HL-60 (cell line): Measurements from ENCODE around the gene DNAL1.

Experiments
- DNase-seq, 2 experiments: peaks; one replicate each; pipeline ENCODE4 v3.0.0-alpha.2; 2010 to 2020; ENCODE audit warnings: low read depth in 1 of 2, low spot score in 1 of 2
- H3K27ac ChIP-seq: fragments of 250-450 bp; sonication (Bioruptor Pico); replicated peaks from 2 replicates; pipeline ENCODE4 v1.5.1; 2020; ENCODE audit warnings: mild to moderate bottlenecking, moderate library complexity
- H3K27me3 ChIP-seq: fragments of 250-450 bp; sonication (Bioruptor Pico); 2 replicates; pipeline ENCODE4 v1.5.1; 2021; ENCODE audit warnings: mild to moderate bottlenecking, moderate library complexity; ENCODE audit not compliant: insufficient read depth, poor library complexity, severe bottlenecking
- H3K4me3 ChIP-seq: replicated peaks from 2 replicates; pipeline ENCODE4 v1.5.1; 2011; ENCODE audit warnings: mild to moderate bottlenecking, control low read depth, low read length; ENCODE audit not compliant: insufficient read depth
- GABPA ChIP-seq: IDR thresholded peaks from 2 replicates; pipeline ENCODE4 v1.6.1; 2012; ENCODE audit warnings: low read depth
- POLR2AphosphoS5 ChIP-seq: IDR thresholded peaks from 2 replicates; pipeline ENCODE4 v1.6.1; 2012; ENCODE audit warnings: low read depth
- SPI1 ChIP-seq: IDR thresholded peaks from 2 replicates; pipeline ENCODE4 v1.6.1; 2012; ENCODE audit warnings: low read depth, mild to moderate bottlenecking, borderline replicate concordance
- TF ChIP-seq, protein P1 (sequence below): IDR thresholded peaks from one replicate; pipeline ENCODE4 v1.5.1; 2011; ENCODE audit warnings: low read length, control low read depth, inconsistent platforms; ENCODE audit not compliant: insufficient read depth
- TF ChIP-seq, protein P2 (sequence below): IDR thresholded peaks from 2 replicates; pipeline ENCODE4 v1.6.1; 2012; ENCODE audit warnings: low read depth; ENCODE audit not compliant: insufficient replicate concordance

The DNAL1 gene

DNA sequence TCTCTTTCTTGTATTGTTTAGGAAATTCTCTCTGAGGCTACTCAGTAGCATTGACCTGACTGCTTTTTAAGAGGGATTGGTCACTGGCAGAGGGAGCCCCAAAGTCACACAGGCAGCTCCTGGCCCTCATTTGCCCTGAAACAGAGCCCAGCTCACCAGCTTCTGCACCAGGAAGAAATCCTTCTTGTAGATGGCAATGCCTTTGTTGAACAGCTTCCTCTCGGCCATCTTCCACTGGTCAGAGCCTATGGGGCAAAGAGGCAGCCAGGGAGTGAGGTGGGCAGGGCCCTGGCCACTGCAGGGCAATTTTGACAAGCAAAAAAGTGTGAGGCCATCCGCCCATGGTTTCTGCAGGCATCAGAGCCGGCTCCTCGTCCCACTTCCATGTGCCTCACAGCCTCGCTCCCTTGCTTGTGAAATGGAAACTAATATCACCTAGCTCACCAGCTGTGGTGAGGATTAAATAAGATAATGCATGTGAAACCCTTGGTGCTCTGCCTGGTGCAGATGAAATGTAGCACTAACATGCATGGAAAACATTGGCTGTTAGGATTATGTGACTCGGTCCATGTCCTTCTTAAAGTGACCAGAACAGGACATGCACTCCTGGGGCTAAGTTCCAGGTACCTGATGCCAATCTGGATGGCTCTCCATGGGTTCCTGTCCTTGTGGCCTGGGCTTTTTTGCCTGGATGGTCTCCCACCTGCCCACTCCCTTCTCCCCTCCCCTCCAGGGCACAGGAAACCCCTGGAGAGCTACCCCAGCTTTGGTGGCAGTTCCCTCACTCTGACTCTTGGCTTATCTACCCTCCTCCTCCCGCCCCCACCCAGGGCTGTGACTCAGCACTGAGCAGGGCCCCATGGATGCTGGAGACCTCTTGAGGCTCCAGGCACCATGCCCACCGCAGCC is 80.6 kb downstream of the DNAL1 start:
- no peak overlapping the region for H3K4me3 ChIP-seq
- H3K27ac ChIP-seq: no peak overlapping the region
- no peaks in the 10 kb centered on the region for H3K27me3 ChIP-seq
- no peak for DNase-seq
- TF ChIP-seq POLR2AphosphoS5 (no peak), SPI1 (no peak), GABPA (no peak)
- TF ChIP-seq, protein P1, sequence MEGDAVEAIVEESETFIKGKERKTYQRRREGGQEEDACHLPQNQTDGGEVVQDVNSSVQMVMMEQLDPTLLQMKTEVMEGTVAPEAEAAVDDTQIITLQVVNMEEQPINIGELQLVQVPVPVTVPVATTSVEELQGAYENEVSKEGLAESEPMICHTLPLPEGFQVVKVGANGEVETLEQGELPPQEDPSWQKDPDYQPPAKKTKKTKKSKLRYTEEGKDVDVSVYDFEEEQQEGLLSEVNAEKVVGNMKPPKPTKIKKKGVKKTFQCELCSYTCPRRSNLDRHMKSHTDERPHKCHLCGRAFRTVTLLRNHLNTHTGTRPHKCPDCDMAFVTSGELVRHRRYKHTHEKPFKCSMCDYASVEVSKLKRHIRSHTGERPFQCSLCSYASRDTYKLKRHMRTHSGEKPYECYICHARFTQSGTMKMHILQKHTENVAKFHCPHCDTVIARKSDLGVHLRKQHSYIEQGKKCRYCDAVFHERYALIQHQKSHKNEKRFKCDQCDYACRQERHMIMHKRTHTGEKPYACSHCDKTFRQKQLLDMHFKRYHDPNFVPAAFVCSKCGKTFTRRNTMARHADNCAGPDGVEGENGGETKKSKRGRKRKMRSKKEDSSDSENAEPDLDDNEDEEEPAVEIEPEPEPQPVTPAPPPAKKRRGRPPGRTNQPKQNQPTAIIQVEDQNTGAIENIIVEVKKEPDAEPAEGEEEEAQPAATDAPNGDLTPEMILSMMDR: no peak
- TF ChIP-seq, protein P2, sequence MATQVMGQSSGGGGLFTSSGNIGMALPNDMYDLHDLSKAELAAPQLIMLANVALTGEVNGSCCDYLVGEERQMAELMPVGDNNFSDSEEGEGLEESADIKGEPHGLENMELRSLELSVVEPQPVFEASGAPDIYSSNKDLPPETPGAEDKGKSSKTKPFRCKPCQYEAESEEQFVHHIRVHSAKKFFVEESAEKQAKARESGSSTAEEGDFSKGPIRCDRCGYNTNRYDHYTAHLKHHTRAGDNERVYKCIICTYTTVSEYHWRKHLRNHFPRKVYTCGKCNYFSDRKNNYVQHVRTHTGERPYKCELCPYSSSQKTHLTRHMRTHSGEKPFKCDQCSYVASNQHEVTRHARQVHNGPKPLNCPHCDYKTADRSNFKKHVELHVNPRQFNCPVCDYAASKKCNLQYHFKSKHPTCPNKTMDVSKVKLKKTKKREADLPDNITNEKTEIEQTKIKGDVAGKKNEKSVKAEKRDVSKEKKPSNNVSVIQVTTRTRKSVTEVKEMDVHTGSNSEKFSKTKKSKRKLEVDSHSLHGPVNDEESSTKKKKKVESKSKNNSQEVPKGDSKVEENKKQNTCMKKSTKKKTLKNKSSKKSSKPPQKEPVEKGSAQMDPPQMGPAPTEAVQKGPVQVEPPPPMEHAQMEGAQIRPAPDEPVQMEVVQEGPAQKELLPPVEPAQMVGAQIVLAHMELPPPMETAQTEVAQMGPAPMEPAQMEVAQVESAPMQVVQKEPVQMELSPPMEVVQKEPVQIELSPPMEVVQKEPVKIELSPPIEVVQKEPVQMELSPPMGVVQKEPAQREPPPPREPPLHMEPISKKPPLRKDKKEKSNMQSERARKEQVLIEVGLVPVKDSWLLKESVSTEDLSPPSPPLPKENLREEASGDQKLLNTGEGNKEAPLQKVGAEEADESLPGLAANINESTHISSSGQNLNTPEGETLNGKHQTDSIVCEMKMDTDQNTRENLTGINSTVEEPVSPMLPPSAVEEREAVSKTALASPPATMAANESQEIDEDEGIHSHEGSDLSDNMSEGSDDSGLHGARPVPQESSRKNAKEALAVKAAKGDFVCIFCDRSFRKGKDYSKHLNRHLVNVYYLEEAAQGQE: no peak

DNA sequence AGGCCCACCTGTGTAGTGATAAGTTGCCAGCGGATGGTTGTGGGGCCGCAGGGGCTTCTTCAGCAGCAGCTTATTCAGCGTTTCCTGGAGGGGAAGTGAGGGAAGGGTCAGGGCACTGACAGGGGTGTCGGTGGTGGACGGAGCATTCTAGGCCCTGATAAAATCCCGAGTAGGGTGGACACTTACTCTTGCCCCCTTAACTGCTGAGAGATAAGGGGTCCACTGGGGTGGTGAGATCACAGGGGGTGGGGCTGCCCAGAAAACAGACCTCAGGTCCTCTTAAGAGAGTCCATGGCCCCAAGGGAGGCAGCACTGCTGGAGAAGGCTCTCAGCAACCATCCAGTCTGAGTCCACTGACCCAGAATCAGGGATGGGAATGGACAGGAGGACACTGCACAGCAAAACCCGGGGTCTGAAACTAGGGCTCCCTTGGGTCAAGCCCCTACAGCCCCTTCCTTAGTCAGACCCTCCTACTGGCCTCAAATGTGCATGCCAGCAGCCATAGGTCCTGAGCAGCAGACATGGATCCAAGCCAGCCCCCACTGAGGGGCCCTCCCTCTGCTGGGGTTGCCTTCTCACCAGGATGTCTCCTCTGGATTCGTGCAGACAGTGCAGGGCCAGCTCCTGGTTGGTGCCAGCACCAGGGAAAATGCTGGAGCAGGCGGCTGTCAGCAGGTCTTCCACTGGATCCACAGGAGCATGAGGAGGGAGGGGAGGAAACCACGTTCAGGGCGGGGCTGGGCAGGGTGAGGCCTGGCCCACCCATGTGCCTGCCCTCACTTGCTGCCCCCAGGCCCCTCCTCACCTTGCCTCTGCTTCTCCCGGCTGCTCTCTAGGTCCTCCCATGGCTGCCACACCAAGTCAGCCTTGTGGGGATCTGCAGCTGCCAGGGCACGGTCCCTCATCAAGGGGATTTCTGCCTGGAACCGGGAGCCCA is 81.5 kb downstream of the DNAL1 start:
- TF ChIP-seq, protein P1: no peak
- TF ChIP-seq SPI1 (no peak), GABPA (no peak), POLR2AphosphoS5 (no peak)
- TF ChIP-seq, protein P2: no peak
- Histone ChIP-seq H3K27ac (no peak overlapping the region), H3K27me3 (no peaks in the 10 kb centered on the region), H3K4me3 (no peak overlapping the region)
- DNase-seq: no peak

DNA sequence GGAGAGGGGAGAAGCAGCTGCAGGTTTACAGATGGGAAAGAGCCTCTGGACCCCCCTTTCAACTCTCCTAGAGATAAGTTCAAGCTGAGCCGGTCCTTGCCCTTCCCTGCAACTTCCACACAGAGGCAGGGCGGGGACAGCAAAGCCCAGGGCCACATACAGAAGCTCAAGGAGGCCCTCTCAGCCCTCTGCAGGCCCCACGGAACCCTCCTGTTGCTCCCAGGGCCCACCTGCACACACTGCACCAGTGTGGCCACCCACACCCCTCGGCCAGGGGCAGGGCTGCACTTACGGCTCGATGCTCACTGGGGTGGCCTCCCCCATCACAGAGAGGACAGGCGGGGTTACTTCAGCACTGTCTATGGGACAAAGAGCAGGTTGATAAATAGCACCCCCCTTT is 82.4 kb downstream of the DNAL1 start:
- no peaks in the 10 kb centered on the region for H3K27me3 ChIP-seq
- no peak for DNase-seq
- TF ChIP-seq, protein P1: no peak
- no peak for TF ChIP-seq POLR2AphosphoS5
- TF ChIP-seq SPI1: no peak
- TF ChIP-seq GABPA: no peak
- TF ChIP-seq, protein P2: no peak
- no peak overlapping the region for H3K27ac ChIP-seq
- H3K4me3 ChIP-seq: no peak overlapping the region
